SKM-1 (cell line): ENCODE results near the gene UBE3B.

Experiments
- DNase-seq: peaks from one replicate; lab custom pipeline; 2025; ENCODE audit not compliant: unreplicated experiment; lab: John Stamatoyannopoulos, UW

Gene UBE3B

DNA sequence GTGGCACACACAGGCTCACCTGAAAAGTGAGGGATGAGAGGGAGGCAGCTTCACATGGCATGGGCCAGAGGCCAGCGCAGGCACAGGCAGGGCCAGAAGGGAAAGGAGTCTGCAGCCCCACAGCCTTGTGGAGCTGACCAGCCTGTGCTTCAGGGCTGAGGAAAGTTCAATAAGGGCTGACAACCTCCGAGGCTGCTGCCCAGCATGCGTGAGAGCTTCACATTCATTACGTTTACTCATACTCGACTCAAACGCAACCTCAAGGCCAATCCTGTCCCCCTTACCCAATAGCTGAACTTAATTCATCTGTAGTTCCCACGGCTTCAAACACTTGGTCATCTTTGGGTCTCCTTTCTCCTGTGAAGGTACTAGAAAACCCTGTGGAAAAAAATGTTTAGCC, 91.1 kb downstream of the UBE3B start:
- DNase-seq, result no peak

DNA sequence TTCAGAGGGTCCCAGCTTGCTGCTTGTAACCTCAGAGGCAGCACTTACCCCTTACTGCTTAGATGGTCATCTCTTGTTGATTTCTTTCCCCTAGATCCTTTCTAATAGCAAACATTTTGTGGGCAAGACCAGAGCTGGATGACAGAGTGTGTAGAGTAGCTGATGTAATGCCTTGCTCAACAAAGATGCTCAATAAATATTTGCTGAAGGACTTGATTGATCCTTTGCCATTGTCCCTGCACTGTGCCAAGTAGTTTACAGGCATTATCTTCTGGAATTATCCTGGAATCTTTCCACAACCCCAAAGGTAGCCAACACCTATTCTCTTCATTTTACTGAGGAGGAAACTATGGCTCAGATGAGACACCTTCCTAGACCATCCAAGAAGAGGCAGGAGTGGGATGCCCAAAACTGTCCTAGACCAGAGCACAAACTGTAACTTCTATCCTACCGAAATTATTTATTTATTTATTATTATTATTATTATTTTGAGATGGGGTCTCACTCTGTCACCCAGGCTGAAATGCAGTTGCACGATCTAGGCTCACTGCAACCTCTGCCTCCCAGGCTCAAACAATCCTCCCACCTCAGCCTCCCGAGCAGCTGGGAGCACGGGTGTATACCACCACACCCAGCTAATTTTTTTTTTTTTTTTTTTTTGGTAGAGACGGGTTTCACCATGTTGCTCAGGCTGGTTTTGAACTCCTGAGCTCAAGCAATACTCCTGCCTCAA, 94.5 kb downstream of the UBE3B start:
- no peak for DNase-seq

GRCh38 chr12:109572506-109572845, 95.0 kb downstream of the UBE3B start:
- DNase-seq, result no peak

DNA sequence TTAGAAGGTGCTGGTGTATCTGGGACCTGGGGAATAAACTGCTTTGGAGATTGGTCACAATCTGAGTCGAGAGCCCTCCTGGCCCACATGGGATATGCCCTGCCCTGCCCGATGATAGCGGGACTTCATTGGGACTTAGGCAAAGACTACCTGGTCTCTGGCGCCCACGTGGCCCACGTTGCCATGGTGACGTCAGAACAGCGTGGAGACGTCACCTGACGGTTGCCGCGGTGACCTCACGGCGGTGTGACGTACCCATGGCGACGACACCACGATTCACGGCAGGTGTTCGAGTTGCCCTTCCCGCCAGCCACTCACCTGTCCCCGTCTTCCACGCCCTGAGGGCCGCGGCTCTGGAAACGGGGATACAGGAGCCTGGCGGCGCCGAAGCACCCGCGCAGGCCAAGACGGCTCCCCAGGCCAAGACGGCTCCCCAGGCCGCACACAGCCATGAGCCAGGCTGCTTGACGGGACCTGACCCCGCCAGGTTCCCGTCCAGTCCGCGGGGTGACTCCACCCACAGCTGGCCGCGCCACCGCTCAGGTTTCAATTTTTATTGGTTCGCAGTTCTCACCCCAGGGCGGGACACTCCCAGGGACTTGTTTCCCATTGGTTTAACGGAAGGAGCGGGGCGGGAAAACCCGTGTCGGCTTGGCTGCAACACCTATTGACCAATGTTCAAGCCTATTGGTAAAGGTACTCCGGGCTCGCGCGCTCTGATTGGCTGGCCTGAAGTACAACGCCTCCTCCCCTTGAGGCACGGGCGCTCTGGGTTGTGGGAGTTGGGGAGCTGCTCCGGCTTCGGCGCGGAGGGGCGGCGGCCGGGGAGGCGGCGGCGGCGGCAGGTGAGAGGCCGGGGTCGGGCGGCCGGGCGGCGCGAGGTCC, 95.8 kb downstream of the UBE3B start, which contains the start of the genes MMAB and MVK:
MMAB (minus strand) TSS at position 476 of the 885 bp plus-strand sequence; CDS start at position 452, 24 bp downstream.
MVK (plus strand) TSS at position 766 of the 885 bp plus-strand sequence. CDS start 1,029 bp downstream, outside the sequence.
- peak; percentile 80 for DNase-seq

DNA sequence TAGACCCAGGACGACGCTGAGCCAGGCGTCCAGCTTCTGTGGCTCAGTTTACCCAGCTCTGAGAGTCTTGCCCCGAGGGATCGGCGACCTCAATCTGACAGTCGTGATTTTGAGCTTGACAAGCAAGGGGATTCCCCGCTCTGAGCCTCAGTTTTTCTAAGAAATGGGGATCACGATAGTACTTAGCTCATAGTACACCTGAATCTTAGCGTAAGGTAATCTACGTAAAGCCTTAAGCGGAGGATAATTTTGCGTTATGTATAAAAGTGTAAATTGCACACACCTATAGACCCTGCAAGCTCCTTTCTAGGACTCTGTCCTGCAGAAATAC, 96.4 kb downstream of the UBE3B start:
- no peak for DNase-seq

GRCh38 chr12:109575683-109576082, 98.2 kb downstream of the UBE3B start:
- DNase-seq, result no peak

DNA sequence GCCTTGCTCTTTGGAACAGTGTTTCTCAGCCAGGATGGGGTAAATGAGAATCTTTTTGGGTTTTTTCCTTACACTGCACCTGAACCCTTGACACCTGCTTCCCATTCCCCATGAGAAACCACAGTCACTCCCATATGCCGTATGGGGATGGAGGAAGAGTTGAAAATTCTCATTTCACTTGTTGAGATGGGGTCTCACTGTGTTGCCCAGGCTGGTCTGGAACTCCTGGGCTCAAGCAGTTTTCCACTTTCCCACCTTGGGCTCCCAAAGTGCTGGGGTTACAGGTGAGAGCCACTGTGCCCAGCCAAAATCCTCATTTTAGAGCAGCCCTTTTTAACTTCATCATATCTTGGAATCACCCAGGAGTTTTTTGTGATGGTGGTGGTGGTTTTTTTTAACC, 99.9 kb downstream of the UBE3B start:
- no peak for DNase-seq

DNA sequence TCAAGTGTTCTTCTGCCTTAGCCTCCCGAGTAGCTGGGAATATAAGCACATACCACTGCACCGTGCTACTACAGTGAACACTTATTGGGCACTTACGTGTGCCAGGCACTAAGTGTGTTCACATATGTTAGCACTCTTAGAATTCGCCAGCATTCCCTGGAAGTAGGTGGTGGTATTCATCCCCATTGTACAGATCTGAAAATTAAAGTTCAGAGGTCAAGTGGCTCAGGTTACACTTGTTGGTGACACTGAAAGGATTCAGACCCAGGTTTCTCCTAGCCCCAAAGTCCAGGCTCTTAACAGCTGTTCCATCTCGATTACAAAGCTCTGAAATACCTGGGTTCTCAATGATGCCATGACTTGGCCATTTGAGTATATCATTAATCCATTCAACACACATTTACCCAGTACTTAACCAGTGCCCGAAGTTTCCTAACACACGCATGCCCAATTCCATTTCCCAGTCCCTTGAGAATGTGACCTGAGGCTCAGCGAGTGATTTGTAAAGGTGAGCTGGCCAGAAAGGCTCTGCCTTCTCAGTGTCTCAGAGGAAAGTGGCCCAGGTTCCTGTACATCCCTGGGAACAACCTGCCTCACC, 101.0 kb downstream of the UBE3B start:
- DNase-seq, result no peak

DNA sequence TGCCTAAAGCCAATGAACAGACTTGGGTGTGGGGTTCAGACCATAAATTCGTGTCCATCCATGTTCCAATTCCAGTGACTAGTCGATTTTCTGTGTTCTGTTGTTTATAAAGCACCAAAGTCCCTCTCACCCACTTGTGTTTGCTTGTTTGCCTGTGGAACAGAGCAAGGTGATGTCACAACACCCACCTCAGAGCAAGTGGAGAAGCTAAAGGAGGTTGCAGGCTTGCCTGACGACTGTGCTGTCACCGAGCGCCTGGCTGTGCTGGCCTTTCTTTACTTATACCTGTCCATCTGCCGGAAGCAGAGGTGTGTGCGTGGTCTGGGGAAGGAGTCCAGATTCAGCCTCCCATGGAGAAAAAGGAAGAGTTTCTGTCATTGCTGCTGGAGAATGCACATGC, 102.2 kb downstream of the UBE3B start:
- no peak for DNase-seq

DNA sequence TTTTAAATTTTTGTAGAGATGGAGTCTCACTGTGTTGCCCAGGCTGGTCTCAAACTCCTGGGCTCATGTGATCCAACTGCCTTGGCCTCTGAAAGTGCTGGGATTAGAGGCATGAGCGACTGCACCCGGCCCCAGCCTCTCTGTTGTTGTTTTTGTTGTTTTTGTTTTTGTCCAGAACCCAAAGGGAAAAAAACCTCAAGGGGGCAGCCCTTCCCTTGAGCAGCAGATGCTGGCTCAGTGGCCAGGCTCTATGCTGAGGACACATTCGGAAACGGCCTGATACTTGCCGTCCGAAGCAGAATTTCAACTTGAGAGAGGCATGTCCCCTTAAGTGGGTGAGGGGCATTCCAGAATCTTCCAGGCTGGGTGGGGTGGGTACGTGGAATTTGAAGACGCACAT, 102.8 kb downstream of the UBE3B start:
- no peak for DNase-seq

DNA sequence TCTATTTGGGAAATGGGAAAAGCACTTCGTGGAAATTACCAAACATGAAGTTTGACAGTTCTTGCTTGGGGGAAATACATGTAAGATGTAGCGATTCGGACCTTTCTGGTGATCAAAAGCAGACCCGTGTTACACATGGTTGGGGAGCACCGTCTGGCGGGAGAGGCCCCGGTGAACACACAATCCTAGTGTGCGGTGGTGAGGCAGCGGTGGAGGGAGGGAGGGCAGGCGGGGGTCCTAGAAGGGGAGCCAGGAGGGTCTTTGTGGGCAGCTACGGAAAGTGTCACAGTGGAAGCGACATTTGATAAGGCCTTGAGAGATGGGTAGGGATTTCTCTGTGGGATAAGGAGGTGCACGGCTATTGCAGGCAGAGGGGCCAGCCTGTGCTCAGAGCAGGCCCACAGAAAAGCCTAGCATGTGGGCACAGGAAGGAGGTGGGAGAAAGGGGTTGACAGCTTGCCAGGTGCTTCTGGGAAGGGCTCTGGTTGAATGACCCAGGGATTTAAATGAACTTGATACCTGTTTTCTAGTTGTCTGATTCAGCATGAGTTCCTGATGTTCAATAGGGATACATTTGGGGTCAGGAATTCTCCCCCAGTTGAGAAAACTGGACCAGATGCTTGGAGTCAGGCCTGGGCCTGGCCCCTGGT, 103.4 kb downstream of the UBE3B start:
- DNase-seq, result no peak

DNA sequence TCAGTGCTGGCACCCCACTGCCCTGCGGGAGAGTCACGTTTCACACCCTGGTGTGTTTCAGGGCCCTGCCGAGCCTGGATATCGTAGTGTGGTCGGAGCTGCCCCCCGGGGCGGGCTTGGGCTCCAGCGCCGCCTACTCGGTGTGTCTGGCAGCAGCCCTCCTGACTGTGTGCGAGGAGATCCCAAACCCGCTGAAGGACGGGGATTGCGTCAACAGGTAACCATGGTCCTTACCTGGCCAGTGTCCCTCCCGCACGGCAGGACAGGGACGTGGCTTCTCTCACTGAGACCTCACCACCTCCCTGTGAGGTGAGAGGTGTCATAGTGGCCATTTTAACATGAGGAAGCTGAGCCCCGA, 103.9 kb downstream of the UBE3B start:
- DNase-seq, result no peak

GRCh38 chr12:109581856-109582255, 104.4 kb downstream of the UBE3B start:
- no peak for DNase-seq

DNA sequence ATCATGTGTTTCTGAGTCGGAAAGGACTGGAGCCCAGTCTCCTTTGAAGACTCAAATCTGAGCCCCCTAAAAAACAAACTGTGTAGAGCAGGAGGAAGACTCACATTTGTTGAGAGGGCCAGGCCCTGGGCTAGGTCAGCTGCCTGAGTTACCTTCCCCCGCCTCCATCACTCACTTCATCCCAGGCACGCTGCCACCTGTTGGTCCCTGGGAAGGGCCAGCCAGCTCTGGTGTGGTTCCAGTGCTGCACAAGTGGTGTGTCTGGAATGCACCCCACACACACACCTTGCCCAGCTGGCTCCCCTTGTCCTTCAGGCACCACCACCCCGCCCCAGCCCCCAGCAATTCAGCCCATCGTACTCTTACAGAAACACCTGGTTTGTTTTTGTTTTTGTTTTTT, 105.2 kb downstream of the UBE3B start:
- DNase-seq, result no peak

GRCh38 chr12:109583733-109584132, 106.3 kb downstream of the UBE3B start:
- DNase-seq, result no peak
